NCI-H2196 treated with DMSO at 0.1 percent for 48 hours (cell line): Measurements from ENCODE around the gene SLC10A1.

ENCODE experiments used
- DNase-seq: peaks from one replicate; lab custom pipeline; 2025; ENCODE audit not compliant: unreplicated experiment; lab: John Stamatoyannopoulos, UW

Gene SLC10A1

GRCh38 chr14:69808919-69809808 is 12.1 kb upstream of the SLC10A1 start:
- DNase-seq = no peak

DNA sequence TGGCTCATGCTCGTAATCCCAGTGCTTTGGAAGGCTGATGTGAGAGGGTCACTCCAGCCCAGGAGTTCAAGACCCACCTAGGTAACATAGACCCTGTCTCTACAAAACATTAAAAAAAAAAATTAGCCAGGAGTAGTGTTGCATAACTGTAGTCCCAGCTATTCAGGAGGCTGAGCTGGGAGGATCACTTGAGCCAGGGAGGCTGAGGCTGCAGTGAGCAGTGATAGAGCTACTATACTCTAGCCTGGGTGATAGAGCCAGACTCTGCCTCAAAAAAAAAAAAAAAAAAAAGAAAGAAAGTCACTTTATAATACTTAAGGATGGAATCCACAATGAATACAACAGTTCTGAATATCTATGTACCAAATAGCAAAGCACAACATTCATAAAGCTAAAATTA is 10.2 kb upstream of the SLC10A1 start:
- DNase-seq = no peak

GRCh38 chr14:69804902-69805301 is 7.9 kb upstream of the SLC10A1 start:
- no peak for DNase-seq

DNA sequence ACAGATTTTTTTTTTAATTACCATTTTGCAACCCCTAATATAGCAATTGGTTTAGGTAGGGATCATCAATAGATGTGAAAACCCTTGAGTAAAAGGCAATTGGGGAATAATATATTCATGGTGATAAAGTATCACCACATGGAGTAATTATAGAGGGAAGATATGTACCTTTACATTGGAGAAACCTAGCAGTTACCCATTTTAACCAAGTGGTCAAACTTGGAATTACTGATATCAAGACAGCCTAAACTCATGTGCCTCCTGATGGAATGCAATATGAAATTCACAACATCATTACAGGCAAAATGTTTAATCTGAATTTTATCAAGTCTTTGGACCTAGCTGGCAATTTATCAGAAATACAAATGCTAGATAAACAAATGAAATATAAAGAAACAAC is 6.7 kb upstream of the SLC10A1 start:
- DNase-seq = no peak

- no peak for DNase-seq
Measured at GRCh38 chr14:69798339-69798735, 1.3 kb upstream of the SLC10A1 start.

DNA sequence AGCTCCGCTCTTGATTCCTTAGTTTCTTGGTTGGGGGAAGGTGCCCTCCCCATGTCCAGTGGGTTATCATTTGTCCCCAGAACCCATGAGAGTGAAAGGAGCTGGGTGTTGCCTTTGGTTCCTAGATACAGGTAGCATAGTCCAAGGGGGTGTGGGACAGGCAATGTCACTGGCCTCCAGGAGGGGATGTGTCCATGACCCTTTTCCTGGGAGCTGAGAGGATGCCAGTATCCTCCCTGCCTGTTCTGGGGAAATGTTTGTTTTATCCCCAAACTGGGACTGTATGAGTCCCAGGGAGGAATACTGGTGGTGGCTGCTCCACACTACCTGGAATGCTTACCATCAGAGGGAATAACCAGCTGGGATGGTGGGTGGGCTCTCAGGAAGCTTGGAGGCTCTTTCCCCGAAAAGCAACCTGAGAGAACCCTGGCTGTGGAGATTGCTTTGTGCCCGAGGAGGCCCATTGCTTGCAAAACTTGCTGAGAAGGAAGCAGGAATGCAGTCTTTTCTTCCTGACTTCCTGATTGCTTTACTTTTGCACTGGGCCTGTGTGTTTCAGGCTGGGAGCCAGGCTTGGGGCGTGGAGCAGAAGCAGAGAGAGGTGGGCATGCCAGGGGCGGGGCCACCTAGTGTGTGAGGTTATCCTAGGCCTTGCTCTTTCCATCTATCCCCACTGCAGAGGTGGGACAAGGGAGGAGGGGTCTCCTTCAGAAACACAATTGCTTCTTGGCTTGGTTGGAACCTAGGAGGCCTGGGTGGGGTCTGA is 715 bp upstream of the SLC10A1 start:
- DNase-seq = no peak

DNA sequence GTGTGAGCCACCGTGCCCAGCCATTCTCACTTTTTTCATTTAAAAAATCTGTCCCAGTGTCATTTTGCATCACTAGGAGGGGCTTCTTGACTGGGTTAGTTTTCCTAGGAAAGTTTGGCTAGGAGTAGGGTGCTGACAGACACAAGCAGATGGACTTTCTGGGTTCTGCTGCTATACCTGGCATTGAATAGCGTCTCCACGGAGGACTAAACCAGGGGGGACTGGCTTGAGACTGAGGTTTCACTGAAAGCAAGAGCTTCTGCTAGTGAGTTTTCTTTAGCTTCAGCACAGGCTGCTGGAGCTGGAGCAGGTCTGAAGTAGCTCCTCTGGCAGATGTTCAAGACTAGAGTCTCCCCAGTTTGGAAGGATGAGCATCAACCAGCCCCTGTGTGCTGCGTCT is 1.4 kb downstream of the SLC10A1 start:
- DNase-seq = no peak

DNA sequence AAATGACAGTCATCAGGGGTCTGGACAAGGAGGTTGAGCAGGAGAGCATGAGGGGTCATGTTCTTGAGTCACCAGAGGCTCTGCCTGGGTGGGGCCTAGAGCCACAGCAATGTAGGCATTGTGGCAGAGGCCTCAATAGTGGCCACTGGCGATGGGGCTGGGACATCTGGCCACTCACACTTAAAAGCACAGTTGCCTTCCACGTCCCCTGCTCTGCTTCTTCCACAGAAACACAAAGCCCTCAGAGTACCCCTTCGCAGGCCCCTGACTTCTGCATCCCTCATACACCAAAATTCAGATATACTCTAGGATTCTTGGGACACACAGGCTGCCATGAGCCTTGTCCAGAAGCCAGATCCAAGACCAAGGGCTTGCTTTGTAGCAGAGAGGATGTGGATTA is 2.2 kb downstream of the SLC10A1 start:
- no peak for DNase-seq

GRCh38 chr14:69792887-69793421 is 4.1 kb downstream of the SLC10A1 start:
- DNase-seq = no peak

DNA sequence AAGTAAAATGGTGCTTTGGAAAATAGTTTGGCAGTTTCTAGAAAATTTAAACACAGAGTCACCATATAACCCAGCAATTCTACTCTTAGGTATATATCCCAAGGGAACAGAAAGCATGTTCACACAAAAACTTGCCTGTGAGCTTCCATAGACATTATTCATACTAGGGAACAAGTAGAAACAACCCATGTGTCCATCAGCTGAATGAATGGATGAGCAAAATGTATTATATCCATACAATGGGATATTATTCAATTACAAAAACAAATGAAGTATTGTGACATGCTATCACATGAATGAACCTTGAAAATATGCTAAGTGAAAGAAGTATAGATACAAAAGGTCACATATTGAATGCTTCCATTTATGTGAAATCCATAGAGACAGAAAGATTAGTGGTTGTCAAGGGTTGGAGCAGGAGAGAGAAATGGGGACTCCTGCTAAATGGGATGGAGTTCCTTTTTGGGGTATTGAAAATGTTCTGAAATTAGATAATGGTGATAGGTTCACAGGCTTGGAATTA is 7.9 kb downstream of the SLC10A1 start:
- DNase-seq = no peak

- no peak for DNase-seq
Measured at GRCh38 chr14:69786603-69787002, 10.4 kb downstream of the SLC10A1 start.

DNA sequence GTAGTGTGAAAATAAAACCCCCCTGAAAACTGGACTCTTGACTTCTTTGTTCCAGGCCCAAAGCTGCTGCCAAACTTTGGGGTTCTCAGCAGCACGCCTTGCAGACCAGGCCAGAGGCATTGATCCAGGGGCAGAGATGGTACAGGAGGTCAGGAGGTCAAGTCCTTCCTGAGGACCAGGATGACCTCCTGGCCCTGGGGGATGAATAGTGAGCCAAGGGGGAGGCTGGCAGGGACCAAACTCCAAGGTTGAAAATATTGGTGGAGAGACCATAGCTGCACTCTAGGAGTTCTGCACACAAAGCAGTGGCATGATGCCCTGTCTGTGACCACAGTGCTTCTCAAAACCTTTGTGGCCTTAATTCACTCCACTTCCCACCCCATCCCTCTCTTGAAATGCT is 12.1 kb downstream of the SLC10A1 start:
- DNase-seq = no peak

DNA sequence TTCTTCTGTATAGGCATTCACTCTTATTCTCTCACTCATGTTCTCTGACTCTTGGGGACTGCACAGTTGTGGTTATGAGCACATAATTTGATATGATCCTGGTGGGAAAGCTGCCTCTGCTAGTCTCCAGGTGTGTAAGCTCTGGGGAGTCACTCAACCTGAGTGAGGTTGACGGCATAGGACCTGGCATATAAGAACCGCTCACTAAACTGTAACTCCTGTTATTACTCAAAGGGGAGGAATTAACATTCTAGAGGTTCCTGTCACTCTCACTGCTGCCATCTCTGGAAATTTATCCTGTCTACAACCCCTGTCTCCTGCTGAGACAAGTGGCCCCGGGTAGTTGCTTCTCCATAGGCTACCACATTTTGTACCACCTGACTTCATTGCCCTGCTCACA is 16.1 kb downstream of the SLC10A1 start:
- DNase-seq = no peak

GRCh38 chr14:69780092-69780491 is 16.9 kb downstream of the SLC10A1 start:
- no peak for DNase-seq

- no peak for DNase-seq
Measured at GRCh38 chr14:69779088-69779487, 18.0 kb downstream of the SLC10A1 start.

- no peak for DNase-seq
Measured at GRCh38 chr14:69776875-69777453, 20.1 kb downstream of the SLC10A1 start.

DNA sequence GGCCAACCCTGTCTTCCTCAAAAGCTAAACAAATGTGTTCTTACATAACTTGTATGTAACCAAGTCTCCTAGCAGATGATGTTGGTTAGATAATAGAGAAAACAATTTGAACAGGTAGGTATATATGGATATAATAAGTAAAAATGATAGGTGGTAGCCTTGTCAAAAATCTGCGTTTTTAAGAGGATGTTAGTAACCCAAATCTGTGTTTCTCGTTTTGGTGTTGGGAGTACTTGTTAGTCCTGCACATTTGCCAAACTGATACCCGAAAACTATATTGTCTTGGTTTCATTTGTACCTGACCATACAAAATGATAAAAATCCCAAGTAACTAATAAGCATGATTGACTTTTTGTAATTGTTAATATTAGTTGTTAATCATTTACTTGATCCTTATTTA is 22.0 kb downstream of the SLC10A1 start:
- no peak for DNase-seq

DNA sequence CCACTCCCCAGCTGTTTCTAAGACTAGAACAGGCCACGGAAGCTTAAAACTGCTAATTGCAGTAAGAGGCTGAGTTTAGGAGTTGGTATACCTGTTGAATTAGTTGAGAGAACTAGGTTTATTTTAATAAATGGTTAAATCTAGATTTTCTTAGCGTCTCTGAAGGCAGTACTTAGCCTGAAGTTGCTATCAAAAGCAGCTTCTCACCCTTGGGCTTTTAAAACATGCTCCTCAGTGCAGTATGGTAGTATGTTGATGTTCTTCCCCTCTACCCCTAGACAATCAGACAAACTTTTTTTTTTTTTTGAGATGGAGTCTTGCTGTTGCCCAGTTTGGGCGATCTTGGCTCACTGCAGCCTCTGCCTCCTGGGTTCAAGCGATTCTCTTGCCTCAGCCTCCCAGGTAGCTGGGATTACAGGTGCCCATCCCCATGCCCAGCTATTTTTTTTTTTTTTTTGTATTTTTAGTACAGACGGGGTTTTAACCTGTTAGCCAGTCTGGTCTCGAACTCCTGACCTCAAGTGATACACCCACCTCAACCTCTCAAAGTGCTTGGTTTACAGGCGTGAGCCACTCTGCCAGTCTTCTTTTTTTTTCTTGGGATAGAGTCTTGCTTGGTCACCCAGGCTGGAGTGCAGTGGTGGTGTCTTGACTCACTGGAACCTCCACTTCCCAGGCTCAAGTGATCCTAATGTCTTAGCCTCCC is 23.3 kb downstream of the SLC10A1 start:
- DNase-seq = no peak

DNA sequence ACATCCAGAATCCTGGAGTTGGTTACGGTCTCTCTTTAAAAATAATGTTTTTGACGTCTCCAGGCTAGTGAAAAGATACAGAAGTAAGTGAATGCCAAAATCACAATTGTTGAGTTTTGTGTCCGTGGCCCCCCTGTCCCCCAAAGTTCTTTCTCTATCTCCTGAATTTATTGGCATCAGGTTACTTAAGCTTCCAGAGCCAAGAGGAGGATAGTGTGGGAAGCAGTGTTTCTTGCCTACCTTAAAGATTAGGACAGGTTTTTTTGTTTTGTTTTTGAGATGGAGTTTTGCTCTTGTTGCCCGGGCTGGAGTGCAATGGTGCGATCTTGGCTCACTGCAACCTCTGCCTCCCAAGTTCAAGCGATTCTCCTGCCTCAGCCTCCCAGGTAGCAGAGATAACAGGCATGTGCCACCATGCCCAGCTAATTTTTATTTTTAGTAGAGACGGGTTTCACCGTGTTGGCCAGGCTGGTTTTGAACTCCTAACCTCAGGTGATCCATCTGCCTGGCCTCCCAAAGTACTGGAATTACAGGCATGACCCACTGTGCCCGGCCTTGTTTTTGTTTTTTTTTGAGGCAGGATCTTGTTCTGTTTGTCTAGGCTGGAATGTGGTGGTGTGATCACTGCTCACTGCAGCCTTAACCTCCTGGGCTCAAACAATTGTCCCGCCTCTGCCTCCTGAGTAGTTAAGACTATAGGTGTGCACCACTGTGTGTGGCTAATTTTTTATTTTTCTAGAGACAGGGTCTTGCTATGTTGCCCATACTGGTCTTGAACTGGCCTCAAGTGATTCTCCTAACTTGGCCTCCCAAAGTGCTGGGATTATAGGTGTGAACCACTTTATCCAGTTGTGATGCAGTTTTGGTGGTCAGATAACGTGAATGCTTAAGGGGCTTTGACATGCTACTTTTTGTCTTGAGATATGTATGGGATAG is 24.7 kb downstream of the SLC10A1 start:
- DNase-seq = no peak

DNA sequence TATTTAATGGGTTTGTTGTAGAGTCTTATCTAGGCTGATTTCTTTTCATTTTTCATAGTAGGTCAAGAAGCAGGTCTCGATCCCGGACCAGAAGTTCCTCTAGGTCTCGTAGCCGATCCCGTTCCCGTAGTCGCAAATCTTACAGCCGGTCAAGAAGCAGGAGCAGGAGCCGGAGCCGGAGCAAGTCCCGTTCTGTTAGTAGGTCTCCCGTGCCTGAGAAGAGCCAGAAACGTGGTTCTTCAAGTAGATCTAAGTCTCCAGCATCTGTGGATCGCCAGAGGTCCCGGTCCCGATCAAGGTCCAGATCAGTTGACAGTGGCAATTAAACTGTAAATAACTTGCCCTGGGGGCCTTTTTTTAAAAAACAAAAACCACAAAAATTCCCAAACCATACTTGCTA is 25.9 kb downstream of the SLC10A1 start:
- DNase-seq = no peak
